BJ (cell line): Measurements from ENCODE around the gene ERBB4. TPM values are rescaled to one million over a fixed set of nuclear protein-coding genes. Genes with fewer than 3 reads are reported as not detected.

Experiments
- CTCF ChIA-PET: fragments of 350-600 bp; formaldehyde crosslinking; extraction: SDS; loops from one replicate; lab custom pipeline; 2021; ENCODE audit warnings: antibody characterized with exemption, inconsistent platforms; lab: Yijun Ruan, JAX
- POLR2A ChIA-PET: fragments of 300-600 bp; sonication (Branson Sonifier 250); formaldehyde crosslinking; extraction: SDS; loops from one replicate; lab custom pipeline; 2021; ENCODE audit warnings: antibody characterized with exemption; lab: Charles Lee
- DNase-seq: peaks from one replicate; pipeline ENCODE4 v3.0.0-alpha.2; 2011; ENCODE audit warnings: low read depth
- H3K27me3 ChIP-seq: 2 replicates; pipeline ENCODE4 v1.6.0; 2011; ENCODE audit warnings: low read length; ENCODE audit not compliant: control insufficient read depth, insufficient read depth
- H3K36me3 ChIP-seq: 2 replicates; pipeline ENCODE4 v1.5.1; 2011; ENCODE audit warnings: low read length; ENCODE audit not compliant: control insufficient read depth, insufficient read depth
- H3K4me3 ChIP-seq: 2 replicates; pipeline ENCODE4 v1.5.1; 2011; ENCODE audit warnings: low read depth, mild to moderate bottlenecking, control low read depth, low read length
- polyA plus RNA-seq: library from polyadenylated mRNA; depleted of rRNA; stranded (reverse); fragments of >200 nt; gene quantifications from 2 replicates; pipeline ENCODE4 v1.2.3, GENCODE V29; 2011
- small RNA-seq: library from RNA; depleted of rRNA; stranded (forward); fragments of <200 nt; gene quantifications from one replicate; pipeline ENCODE3, GENCODE V24; 2012; ENCODE audit warnings: low replicate concordance, low read depth; ENCODE audit not compliant: insufficient read length
- TF ChIP-seq, protein P1 (sequence below): IDR thresholded peaks from 2 replicates; pipeline ENCODE4 v1.5.1; 2011; ENCODE audit warnings: low read depth, mild to moderate bottlenecking, control low read depth, inconsistent platforms, low read length, moderate library complexity; ENCODE audit not compliant: insufficient read depth

Gene ERBB4
- polyA plus RNA-seq, 1 experiment = not detected

GRCh38 chr2:211329421-211329820, 1209.2 kb downstream of the ERBB4 start:
- TF ChIP-seq, protein P1, sequence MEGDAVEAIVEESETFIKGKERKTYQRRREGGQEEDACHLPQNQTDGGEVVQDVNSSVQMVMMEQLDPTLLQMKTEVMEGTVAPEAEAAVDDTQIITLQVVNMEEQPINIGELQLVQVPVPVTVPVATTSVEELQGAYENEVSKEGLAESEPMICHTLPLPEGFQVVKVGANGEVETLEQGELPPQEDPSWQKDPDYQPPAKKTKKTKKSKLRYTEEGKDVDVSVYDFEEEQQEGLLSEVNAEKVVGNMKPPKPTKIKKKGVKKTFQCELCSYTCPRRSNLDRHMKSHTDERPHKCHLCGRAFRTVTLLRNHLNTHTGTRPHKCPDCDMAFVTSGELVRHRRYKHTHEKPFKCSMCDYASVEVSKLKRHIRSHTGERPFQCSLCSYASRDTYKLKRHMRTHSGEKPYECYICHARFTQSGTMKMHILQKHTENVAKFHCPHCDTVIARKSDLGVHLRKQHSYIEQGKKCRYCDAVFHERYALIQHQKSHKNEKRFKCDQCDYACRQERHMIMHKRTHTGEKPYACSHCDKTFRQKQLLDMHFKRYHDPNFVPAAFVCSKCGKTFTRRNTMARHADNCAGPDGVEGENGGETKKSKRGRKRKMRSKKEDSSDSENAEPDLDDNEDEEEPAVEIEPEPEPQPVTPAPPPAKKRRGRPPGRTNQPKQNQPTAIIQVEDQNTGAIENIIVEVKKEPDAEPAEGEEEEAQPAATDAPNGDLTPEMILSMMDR = no peak
- ChIA-PET CTCF (no interaction called here), POLR2A (no interaction called here)
- no peak for DNase-seq
- Histone ChIP-seq H3K36me3 (no peaks in the 10 kb centered on the region), H3K4me3 (no peak overlapping the region), H3K27me3 (no peaks in the 10 kb centered on the region)

DNA sequence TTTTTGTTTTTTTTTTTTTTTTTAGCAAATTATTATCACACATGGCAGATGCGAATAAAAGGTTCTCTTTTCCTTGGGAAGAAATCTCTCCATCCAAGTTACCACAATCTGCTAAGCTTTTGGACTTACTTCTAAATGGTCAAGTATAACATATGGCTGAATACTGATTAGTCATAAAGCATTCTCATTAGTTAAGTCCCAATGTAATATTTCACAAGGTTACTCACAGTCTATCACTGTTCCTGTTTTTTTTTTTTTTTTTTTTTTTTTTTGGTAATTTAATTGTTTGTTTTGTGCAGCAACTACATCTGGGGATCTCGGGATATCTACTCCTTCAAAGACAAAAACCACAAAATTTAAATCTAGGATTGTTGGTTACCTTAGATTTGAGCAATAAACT, 1210.5 kb downstream of the ERBB4 start:
- CTCF ChIA-PET = no interaction called here

More for the DNA sequence above, 1210.5 kb downstream of the ERBB4 start:
- Histone ChIP-seq H3K27me3 (no peaks in the 10 kb centered on the region), H3K36me3 (no peaks in the 10 kb centered on the region), H3K4me3 (no peak overlapping the region)
- TF ChIP-seq, protein P1 = no peak
- no peak for DNase-seq
- POLR2A ChIA-PET = no interaction called here

Small RNAs within 50 kb of the gene (small RNA-seq; reads per million reads assigned to genes)
- gene MIR548F2 (not detected), gene RNA5SP119 (not detected)
